ENCODE results near the gene RHBDL2. TPM values are rescaled to one million over a fixed set of nuclear protein-coding genes. Genes with fewer than 3 reads are reported as not detected.

Gene RHBDL2
- total and polyA plus RNA-seq, 2 of the 4 experiments (the other 2 are of a cell fraction) = 0.36 to 0.38 TPM

- no peak overlapping the region for H4K8ac ChIP-seq (ENCODE audit: low read depth in 2 of 2, low read length in 2 of 2)
- whole genome bisulfite sequencing, 2 experiments (ENCODE audit: extremely low coverage in 2 of 2, insufficient read length in 1 of 2) = 100% methylated on average over 1 of the region's 2 CpGs; no CpG with 5 or more reads in 1 of the 2 experiments
- no peak overlapping the region for H3K27ac ChIP-seq (ENCODE audit: insufficient read depth, low read length)
Observed at GRCh38 chr1:38875811-38876210, 65.8 kb downstream of the RHBDL2 start.

More at GRCh38 chr1:38875811-38876210, 65.8 kb downstream of the RHBDL2 start:
- ATAC-seq (ENCODE audit: low read depth) (no peak), DNase-seq (no peak)
- intact Hi-C loops (cut with micrococcal nuclease) (no loop called here), in situ Hi-C loops (cut with MboI; ENCODE audit: low sequenced_read_pairs) (no loop called here), dilution Hi-C loops (cut with HindIII; ENCODE audit: low sequenced_read_pairs, unreplicated experiment) (no loop called here)
- Histone ChIP-seq H4K91ac (ENCODE audit: insufficient read depth, low read depth, low read length) (no peak overlapping the region), H3K79me1 (ENCODE audit: low read depth in 1 of 2, low read length in 2 of 2) (peaks cover 18 to 34% of the 10 kb centered on the region in 2 experiments), H2BK20ac (ENCODE audit: low read depth, low read length) (no peak overlapping the region), H3K4me1 (ENCODE audit: control insufficient read depth, insufficient read depth, low read length) (no peaks in the 10 kb centered on the region; the same call in 1 of the 2 replicates), H2BK15ac (ENCODE audit: low read depth, low read length) (no peak overlapping the region), H4K5ac (ENCODE audit: low read depth, low read length) (no peak overlapping the region), H2AK9ac (replicated peaks; ENCODE audit: low read depth, low read length, poor library complexity) (no peak overlapping the region), H2BK120ac (ENCODE audit: low read depth, low read length) (no peak overlapping the region), H2BK5ac (ENCODE audit: low read depth, low read length, poor library complexity, severe bottlenecking) (no peak overlapping the region), H3K56ac (ENCODE audit: extremely low read depth, insufficient read depth, low read length) (no peak overlapping the region), H3K4me2 (ENCODE audit: low read depth, low read length) (no peak overlapping the region), H3K36me3 (ENCODE audit: control insufficient read depth, insufficient read depth, low read length) (no peaks in the 10 kb centered on the region), H3K9ac (ENCODE audit: low read depth, low read length) (no peak overlapping the region), H3K4ac (ENCODE audit: low read depth, low read length) (no peak overlapping the region), H3K23ac (ENCODE audit: low read depth, low read length) (no peak overlapping the region), H4K20me1 (ENCODE audit: insufficient read depth, low read length) (no peaks in the 10 kb centered on the region), H3K9me1 (ENCODE audit: insufficient read depth, low read length) (0 out of 2 replicates have a peak, but pooled peaks cover 8% of the 10 kb centered on the region), H2AFZ (replicated peaks; ENCODE audit: low read length, poor library complexity) (no peak overlapping the region), H3K9me3 (ENCODE audit: control insufficient read depth, insufficient read depth, low read length) (no peaks in the 10 kb centered on the region), H3K18ac (ENCODE audit: low read depth, low read length) (no peak overlapping the region), H3K14ac (replicated peaks; ENCODE audit: low read depth, low read length) (no peak overlapping the region), H2AK5ac (ENCODE audit: low read depth, low read length) (no peak overlapping the region), H3K4me3 (ENCODE audit: insufficient read depth, low read depth, low read length) (no peak overlapping the region), H3K27me3 (ENCODE audit: control insufficient read depth, insufficient read depth, low read length) (no peaks in the 10 kb centered on the region)
- BruUV-seq (replicated peaks) = no TSS peak
- TF ChIP-seq ELK1 (IDR thresholded peaks at IDR 0.05; ENCODE audit: borderline replicate concordance, low read depth, low read length) (no peak), RFX5 (IDR thresholded peaks at IDR 0.05; ENCODE audit: low read depth, low read length) (no peak), USF2 (IDR thresholded peaks at IDR 0.05; ENCODE audit: low read depth, low read length) (no peak), RCOR1 (IDR thresholded peaks at IDR 0.05; ENCODE audit: insufficient replicate concordance, low read length) (no peak), RAD21 (IDR thresholded peaks at IDR 0.05; ENCODE audit: low read length) (no peak), FOS (IDR thresholded peaks at IDR 0.05; ENCODE audit: low read depth, low read length) (no peak), CHD1 (IDR thresholded peaks at IDR 0.05; ENCODE audit: low read depth, low read length) (no peak), BHLHE40 (IDR thresholded peaks at IDR 0.05; ENCODE audit: low read depth, low read length) (no peak), CTCF (conservative IDR thresholded peaks at IDR 0.05; ENCODE audit: low read depth, low read length) (no peak), MAZ (IDR thresholded peaks at IDR 0.05; ENCODE audit: borderline replicate concordance, low read depth, low read length) (no peak), SMC3 (IDR thresholded peaks at IDR 0.05; ENCODE audit: low read depth, low read length) (no peak)
- POLR2A ChIA-PET (ENCODE audit: unreplicated experiment) = interaction anchor here (0.6 kb wide), 1 partner anchor 118 kb away, joined by 5 read pairs; no protein-coding TSS in a partner anchor
- CTCF ChIA-PET = no interaction called here

All from IMR-90 (cell line).